Neutrophil (primary cell): ENCODE results near the gene GET4.

ENCODE experiments used
- H3K27ac ChIP-seq: fragments of 200-600 bp; sonication (generic); 2 replicates; pipeline ENCODE4 v1.5.1; 2016; ENCODE audit warnings: mild to moderate bottlenecking, moderate library complexity
- H3K27me3 ChIP-seq: fragments of 200-600 bp; sonication (generic); 2 replicates; pipeline ENCODE4 v1.6.0; 2016; ENCODE audit warnings: mild to moderate bottlenecking
- H3K36me3 ChIP-seq: fragments of 200-600 bp; sonication (generic); 2 replicates; pipeline ENCODE4 v1.5.1; 2017
- H3K4me1 ChIP-seq, 2 experiments: fragments of 200-600 bp in 1 of 2; sonication (generic) in 1 of 2; 1 replicate in 1 of 2; 2 replicates in 1 of 2; pipeline versions ENCODE4 v1.5.1 to v1.6.1; 2013 to 2016; ENCODE audit warnings: low read depth in 1 of 2, low read length in 1 of 2, mild to moderate bottlenecking in 1 of 2, moderate library complexity in 1 of 2; ENCODE audit not compliant: control insufficient read depth in 1 of 2, insufficient read depth in 1 of 2
- H3K4me3 ChIP-seq, 2 experiments: fragments of 200-600 bp in 1 of 2; sonication (generic) in 1 of 2; 1 replicate in 1 of 2; 2 replicates in 1 of 2; pipeline ENCODE4 v1.5.1; 2013 to 2016; ENCODE audit warnings: low read depth in 1 of 2, low read length in 1 of 2, mild to moderate bottlenecking in 1 of 2, moderate library complexity in 1 of 2
- H3K9me3 ChIP-seq: fragments of 200-600 bp; sonication (generic); 2 replicates; pipeline ENCODE4 v1.5.1; 2016
- TF ChIP-seq, protein P1 (sequence below): fragments of 200-600 bp; sonication (generic); IDR thresholded peaks from 2 replicates; pipeline ENCODE4 v1.5.1; 2016; ENCODE audit warnings: antibody characterized with exemption

The GET4 gene

DNA sequence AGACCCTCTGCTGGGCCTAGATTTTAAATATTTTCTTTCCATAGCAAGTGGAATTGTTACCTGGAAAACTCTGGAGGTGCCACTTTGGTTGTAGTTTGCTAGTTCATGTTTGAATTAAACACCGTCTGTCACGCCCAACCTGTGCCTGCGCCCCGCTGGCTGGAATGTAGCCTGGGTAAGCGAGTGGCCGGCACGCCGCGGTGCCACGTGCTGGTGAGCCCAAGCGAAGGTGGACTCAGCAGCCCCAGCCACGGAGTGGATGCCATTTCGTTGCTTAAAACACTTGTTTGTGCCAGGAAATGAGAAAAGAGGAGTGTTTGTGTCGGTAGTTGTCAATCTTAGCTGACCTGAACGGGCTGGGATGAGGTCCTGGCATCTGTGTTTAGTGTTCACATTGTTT is 2.7 kb downstream of the GET4 start:
- Histone ChIP-seq H3K9me3 (no peaks in the 10 kb centered on the region), H3K27ac (no peak overlapping the region), H3K4me1 (peaks cover 9 to 21% of the 10 kb centered on the region in 2 experiments), H3K27me3 (no peaks in the 10 kb centered on the region), H3K36me3 (peaks cover 8% of the 10 kb centered on the region), H3K4me3 (no peak overlapping the region)
- TF ChIP-seq, protein P1, sequence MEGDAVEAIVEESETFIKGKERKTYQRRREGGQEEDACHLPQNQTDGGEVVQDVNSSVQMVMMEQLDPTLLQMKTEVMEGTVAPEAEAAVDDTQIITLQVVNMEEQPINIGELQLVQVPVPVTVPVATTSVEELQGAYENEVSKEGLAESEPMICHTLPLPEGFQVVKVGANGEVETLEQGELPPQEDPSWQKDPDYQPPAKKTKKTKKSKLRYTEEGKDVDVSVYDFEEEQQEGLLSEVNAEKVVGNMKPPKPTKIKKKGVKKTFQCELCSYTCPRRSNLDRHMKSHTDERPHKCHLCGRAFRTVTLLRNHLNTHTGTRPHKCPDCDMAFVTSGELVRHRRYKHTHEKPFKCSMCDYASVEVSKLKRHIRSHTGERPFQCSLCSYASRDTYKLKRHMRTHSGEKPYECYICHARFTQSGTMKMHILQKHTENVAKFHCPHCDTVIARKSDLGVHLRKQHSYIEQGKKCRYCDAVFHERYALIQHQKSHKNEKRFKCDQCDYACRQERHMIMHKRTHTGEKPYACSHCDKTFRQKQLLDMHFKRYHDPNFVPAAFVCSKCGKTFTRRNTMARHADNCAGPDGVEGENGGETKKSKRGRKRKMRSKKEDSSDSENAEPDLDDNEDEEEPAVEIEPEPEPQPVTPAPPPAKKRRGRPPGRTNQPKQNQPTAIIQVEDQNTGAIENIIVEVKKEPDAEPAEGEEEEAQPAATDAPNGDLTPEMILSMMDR = no peak

DNA sequence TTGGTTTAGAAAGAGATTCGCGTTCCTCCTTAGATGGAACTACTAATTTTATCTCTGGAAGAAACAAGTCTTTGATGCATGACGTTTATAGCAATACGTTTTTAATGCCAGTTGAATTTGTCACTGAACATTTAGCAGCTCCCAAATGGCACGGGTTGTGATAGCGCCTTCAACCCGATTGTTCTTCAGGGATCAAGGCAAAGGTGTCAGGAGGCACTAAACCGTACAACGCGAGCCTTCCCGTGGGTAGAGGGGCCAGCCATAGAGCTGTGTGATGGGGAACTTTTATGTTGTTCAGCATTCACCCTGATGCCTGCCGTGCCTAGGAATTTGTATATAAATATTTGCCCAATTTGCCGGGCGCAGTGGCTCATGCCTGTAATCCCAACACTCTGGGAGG is 3.4 kb downstream of the GET4 start:
- TF ChIP-seq, protein P1 = no peak
- Histone ChIP-seq H3K9me3 (no peaks in the 10 kb centered on the region), H3K4me1 (peaks cover 9 to 21% of the 10 kb centered on the region in 2 experiments), H3K27ac (no peak overlapping the region), H3K36me3 (peaks cover 8% of the 10 kb centered on the region), H3K4me3 (no peak overlapping the region), H3K27me3 (no peaks in the 10 kb centered on the region)

- peaks cover 8% of the 10 kb centered on the region for H3K36me3 ChIP-seq
- peaks cover 9 to 21% of the 10 kb centered on the region in 2 experiments for H3K4me1 ChIP-seq
- no peaks in the 10 kb centered on the region for H3K9me3 ChIP-seq
- H3K27me3 ChIP-seq = no peaks in the 10 kb centered on the region
- H3K27ac ChIP-seq = no peak overlapping the region
- no peak overlapping the region for H3K4me3 ChIP-seq
- TF ChIP-seq, protein P1 = no peak
Measured at GRCh38 chr7:880450-880849, 4.1 kb downstream of the GET4 start.

GRCh38 chr7:881441-882234 is 5.3 kb downstream of the GET4 start:
- no peaks in the 10 kb centered on the region for H3K27me3 ChIP-seq
- H3K27ac ChIP-seq = no peak overlapping the region
- no peak overlapping the region for H3K4me3 ChIP-seq
- H3K4me1 ChIP-seq = peaks cover 7 to 17% of the 10 kb centered on the region in 2 experiments
- TF ChIP-seq, protein P1 = no peak
- peaks cover 15% of the 10 kb centered on the region for H3K36me3 ChIP-seq
- no peaks in the 10 kb centered on the region for H3K9me3 ChIP-seq

DNA sequence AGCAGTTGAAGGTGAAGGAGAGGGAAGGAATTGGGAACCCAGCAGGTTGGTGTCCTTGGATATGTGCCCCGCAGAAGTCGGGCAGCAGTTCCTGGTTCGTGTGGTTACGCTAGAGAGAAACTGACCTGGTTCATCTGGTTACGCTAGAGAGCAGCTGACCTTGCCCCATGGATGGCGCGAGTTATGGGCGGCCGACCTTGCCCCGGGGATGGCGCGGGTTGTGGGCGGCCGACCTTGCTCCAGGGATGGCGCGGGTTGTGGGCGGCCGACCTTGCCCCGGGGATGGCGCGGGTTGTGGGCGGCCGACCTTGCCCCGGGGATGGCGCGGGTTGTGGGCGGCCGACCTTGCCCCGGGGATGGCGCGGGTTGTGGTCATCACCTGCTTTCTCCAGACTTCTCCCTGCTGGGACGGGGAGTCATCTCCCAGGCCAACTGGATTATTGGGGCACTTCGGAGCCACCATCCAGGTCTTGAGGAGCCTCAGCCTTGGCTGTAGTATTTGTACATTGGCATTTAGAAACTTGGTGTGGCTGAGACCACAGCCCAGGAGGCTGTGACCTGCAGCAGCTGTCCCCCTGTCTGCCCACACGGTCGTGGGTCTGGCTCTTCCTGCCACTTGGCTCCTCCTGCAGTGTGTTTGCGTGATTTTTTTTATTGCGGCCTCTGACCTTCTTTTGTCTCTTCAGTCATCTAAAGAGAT is 6.1 kb downstream of the GET4 start:
- Histone ChIP-seq H3K9me3 (no peaks in the 10 kb centered on the region), H3K4me3 (no peak overlapping the region), H3K27ac (no peak overlapping the region), H3K36me3 (peaks cover 24% of the 10 kb centered on the region), H3K27me3 (no peaks in the 10 kb centered on the region), H3K4me1 (peaks cover 7 to 16% of the 10 kb centered on the region in 2 experiments)
- TF ChIP-seq, protein P1 = no peak
